HG02938 (cell line): ENCODE data around the gene SLC38A7.
"Not testable (repeated sequence)": the region's sequence is repeated elsewhere in the genome, so short reads cannot be mapped to it uniquely, and the experiment has no call there.

ENCODE experiments used
- ATAC-seq: cut with Tn5 transposase; IDR thresholded peaks from one replicate; pipeline ENCODE4 v1.9.1; 2021; ENCODE audit warnings: mild to moderate bottlenecking, moderate library complexity; ENCODE audit not compliant: unreplicated experiment

The SLC38A7 gene, protein sequence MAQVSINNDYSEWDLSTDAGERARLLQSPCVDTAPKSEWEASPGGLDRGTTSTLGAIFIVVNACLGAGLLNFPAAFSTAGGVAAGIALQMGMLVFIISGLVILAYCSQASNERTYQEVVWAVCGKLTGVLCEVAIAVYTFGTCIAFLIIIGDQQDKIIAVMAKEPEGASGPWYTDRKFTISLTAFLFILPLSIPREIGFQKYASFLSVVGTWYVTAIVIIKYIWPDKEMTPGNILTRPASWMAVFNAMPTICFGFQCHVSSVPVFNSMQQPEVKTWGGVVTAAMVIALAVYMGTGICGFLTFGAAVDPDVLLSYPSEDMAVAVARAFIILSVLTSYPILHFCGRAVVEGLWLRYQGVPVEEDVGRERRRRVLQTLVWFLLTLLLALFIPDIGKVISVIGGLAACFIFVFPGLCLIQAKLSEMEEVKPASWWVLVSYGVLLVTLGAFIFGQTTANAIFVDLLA

DNA sequence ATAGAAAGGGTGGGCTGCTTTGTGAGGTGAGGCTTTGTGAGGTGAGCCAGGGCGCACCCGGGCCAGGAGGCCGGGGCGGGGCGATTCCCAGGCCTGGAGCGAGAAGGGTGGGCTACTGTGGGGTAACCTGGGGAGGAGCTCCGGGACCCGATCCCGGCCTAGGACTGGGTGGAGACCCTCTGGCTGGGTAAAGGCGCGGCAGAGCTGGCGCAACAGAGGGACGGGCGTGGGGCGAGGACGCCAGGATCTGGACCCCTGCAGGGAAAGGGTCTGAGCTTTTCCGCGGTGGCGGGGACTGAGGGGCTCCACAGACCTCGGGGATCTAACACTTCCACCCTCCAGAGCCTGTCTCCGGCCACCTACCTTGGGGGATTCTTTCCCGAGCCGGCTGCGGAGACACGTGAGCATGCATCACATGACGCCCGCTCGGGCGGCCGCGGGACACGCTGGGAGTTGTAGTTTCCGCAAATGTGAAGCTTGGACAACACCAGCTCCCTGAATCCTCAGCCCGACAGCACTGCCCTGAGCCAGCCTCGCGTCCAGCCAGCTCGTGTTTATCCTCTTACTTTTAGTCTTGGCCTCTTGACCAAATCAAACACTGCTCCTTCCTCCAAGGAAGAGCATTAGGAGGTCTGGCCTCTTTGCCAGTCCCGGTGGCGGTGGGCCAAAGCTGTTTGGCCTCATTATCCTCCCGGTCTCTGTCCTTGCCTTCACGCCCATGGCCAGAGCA is at the start of gene SLC38A7:
Gene SLC38A7 (minus strand): TSS at position 417 of the 730 bp plus-strand sequence. CDS start 4,644 bp downstream, outside the sequence.
- ATAC-seq, result peak; percentile 96

GRCh38 chr16:58733671-58734458 is 49.3 kb upstream of the SLC38A7 start, which contains the start of gene GOT2:
Gene GOT2, minus strand, starts transcription at chr16:58734316. Its CDS starts 88 bp downstream, at chr16:58734228.
- ATAC-seq, result peak; percentile 90

GRCh38 chr16:58733248-58733670 is 48.7 kb upstream of the SLC38A7 start:
- ATAC-seq, result no peak

DNA sequence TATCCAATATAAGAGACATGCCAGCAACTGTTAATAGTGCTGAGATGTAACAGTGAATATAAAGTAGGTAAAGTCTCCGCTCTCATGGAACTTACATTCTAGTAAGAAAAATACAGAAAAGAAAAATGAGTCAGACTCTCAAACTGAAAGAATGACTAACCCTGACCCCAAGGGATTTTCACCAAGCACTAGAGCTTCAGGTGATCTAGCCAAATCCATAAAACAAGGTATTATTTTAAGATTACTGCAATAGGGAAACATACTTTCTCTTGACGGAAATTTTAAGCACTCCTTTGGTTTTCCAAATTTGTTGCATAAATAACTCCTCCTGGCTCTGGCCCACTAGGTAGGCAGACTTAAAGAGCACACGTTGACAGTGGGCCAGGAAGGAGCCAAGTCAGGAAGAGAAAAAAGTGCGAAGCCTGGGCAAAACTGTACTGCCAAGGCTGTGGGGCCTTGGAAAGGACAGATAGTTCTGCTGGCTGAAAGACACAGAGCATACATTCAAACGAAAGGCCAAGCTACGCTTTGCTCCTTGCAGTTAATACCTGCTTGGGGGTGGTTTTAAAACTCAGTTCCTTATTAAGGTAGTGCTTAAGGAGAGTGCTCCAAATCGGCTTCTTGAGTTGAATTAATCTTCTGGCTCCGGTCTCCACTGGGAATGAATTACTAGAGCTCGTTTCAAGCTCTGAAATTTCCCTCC is 48.1 kb upstream of the SLC38A7 start:
- peak; percentile 50 for ATAC-seq

GRCh38 chr16:58730724-58731370 is 46.3 kb upstream of the SLC38A7 start:
- ATAC-seq, result no peak

- no peak for ATAC-seq
Measured at GRCh38 chr16:58727796-58728568, 43.4 kb upstream of the SLC38A7 start.

DNA sequence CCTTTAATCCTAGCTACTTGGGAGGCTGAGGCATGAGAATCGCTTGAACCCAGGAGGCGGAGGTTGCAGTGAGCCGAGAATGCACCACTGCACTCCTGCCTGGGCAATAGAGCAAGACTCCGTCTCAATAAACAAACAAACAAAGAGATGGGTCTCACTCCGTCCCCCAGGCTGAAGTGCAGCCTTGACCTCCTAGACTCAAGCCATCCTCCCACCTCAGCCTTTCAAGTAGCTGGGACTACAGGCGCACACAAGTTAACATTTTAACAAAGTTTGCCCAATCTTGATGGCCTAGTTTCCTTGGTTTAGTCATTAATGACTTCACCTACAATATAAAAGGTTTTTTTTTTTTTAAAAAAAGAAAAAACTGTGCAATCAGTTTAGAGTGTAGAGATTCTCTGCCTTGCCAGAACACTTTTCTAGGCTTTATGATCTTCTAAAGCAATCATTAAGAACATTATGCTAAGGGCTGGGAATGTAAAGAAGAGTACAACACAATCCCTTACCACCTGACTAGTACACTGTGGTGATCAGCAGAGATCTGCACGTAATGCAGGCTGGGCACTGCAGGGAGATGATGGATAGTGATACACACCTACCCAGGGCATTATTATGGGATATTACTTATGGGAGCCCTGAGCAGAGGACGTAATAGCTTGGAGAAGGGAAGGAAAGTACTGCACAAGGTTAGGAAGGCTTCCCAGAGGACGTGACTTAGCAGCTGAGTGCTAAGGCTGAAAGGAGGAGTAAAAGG is 42.6 kb upstream of the SLC38A7 start:
- no peak for ATAC-seq

- ATAC-seq, result no peak
Measured at GRCh38 chr16:58723109-58723508, 38.5 kb upstream of the SLC38A7 start.

GRCh38 chr16:58717994-58718393 is 33.4 kb upstream of the SLC38A7 start:
- ATAC-seq, result no peak

GRCh38 chr16:58716468-58716867 is 31.9 kb upstream of the SLC38A7 start:
- ATAC-seq, result no peak

GRCh38 chr16:58713742-58714141 is 29.2 kb upstream of the SLC38A7 start:
- no peak for ATAC-seq

GRCh38 chr16:58709333-58709732 is 24.8 kb upstream of the SLC38A7 start:
- no peak for ATAC-seq

DNA sequence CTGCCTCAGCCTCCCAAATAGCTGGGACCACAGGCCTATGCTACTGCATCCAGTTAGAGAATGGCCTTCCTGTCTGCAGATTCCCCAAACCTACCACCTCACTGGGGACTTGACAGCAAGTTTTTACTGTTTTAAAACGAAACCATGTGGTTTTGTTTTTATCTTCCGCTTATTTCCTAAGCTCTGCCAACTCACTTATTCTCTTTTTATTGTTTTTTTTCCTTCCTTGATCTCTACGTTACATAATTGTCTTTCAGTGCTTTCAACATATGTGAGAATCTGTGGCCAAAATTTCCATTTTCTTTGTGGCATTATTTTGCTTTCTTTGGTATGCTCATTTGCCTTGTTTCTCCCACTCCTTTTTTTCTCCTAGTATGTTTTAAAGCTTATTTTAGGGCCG is 14.6 kb upstream of the SLC38A7 start:
- ATAC-seq, result no peak

DNA sequence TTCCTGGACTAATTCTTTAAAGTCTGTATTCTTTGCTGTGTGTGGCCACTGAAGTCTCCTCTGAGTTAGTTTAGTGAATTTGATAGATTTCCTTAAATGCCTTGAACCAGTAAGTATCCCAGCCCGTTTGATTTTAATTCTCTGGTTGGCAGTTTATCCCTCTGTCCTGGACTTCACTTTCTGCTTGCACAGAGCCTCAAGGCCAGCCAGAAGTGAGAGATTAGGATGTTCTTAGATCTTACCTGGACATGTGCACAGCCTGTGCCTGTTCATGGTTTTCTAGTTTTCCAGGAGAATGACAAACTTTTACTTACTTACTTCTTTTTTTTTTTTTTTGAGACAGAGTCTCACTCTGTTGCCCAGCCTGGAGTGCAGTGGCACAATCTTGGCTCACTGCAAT is 10.8 kb upstream of the SLC38A7 start:
- ATAC-seq, result no peak

DNA sequence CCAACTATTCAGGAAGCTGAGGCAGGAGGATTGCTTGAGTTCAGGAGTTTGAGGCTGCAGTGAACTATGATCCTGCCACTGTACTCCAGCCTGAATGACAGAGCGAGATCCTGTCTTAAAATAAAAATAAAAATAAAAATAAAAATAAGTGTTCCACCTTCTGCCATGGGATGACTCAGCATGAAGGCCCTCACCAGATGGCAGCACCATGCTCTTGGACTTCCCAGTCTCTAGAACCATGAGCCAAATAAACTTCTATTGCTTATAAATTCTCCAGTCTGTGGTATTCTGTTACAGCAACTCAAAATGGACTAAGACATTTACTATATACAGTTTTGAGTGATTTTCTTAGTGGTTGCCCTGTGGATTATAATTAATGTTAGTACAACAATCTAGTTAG is 7.9 kb upstream of the SLC38A7 start:
- ATAC-seq, result no peak

GRCh38 chr16:58686985-58687706 is 2.6 kb upstream of the SLC38A7 start:
- not testable (repeated sequence) for ATAC-seq

DNA sequence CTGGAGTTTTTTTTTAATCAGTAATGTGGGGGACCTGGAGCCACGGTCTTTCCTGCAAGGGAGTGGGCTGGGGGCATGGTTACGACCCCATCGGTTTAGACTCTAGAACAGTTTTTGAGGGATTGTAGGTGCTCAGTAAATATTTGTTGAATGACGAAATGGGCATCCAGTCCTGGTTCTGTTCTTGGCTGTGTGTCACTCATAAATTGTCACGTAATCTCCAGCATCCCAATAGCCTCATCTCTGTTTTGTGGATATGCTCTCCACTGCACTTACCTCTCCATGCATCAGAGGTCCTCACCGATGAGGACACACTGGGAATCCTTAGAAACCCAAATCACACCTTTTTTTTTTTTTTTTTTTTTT is 497 bp upstream of the SLC38A7 start:
- no peak for ATAC-seq

- no peak for ATAC-seq
Measured at GRCh38 chr16:58684001-58684353, 593 bp downstream of the SLC38A7 start.
